ENCODE measurements around the gene INSR.

The INSR gene

DNA sequence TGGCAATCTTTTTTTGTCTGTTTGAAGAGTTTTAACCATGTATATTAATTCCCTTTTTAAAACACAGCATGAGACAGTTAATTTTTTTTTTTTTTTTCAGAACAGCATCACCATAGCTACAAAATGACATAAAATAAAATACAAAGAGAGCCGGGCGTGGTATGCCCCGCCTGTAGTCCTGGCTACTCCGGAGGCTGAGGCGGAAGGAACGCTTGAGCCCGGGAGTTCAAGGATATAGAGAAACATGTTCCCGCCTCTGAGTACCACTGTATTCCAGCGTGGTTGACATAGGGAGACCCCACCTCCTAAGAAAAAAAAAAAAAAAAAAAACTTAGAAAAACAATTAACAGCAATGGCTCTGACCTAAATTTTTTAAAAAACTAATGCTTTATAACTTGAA is 10.0 kb upstream of the INSR start:
- Histone ChIP-seq H3K4me1 (ENCODE audit: control insufficient read depth, insufficient read depth, low read length) (no peaks in the 10 kb centered on the region), H3K36me3 (ENCODE audit: control insufficient read depth in 2 of 2, insufficient read depth in 1 of 2, low read length in 2 of 2) (no peaks in the 10 kb centered on the region), H3K4me3 (ENCODE audit: low read depth, low read length) (no peak overlapping the region), H3K9me3 (ENCODE audit: control insufficient read depth, insufficient read depth, low read depth, low read length) (no peaks in the 10 kb centered on the region), H3K27ac (ENCODE audit: extremely low read depth, low read depth, low read length) (no peak overlapping the region)
- ChIA-PET POLR2A (no interaction called here), CTCF (interaction anchor here (0.7 kb wide), 1 partner anchor 98 kb away, joined by 5 read pairs; no protein-coding TSS in a partner anchor)
- TF ChIP-seq TSHZ1 (tag by site-specific recombination; IDR thresholded peaks at IDR 0.05; ENCODE audit: borderline replicate concordance) = no peak

- H3K27ac ChIP-seq (ENCODE audit: extremely low read depth, low read depth, low read length) = no peak overlapping the region
- ChIA-PET POLR2A (no interaction called here), CTCF (interaction anchor here (0.7 kb wide), 1 partner anchor 98 kb away, joined by 5 read pairs; no protein-coding TSS in a partner anchor)
- no peaks in the 10 kb centered on the region for H3K4me1 ChIP-seq (ENCODE audit: control insufficient read depth, insufficient read depth, low read length)
- H3K4me3 ChIP-seq (ENCODE audit: low read depth, low read length) = no peak overlapping the region
- no peaks in the 10 kb centered on the region for H3K36me3 ChIP-seq (ENCODE audit: control insufficient read depth in 2 of 2, insufficient read depth in 1 of 2, low read length in 2 of 2)
- TF ChIP-seq ZNF785 (tag by site-specific recombination; IDR thresholded peaks at IDR 0.05) = no peak
- TF ChIP-seq, protein P1, sequence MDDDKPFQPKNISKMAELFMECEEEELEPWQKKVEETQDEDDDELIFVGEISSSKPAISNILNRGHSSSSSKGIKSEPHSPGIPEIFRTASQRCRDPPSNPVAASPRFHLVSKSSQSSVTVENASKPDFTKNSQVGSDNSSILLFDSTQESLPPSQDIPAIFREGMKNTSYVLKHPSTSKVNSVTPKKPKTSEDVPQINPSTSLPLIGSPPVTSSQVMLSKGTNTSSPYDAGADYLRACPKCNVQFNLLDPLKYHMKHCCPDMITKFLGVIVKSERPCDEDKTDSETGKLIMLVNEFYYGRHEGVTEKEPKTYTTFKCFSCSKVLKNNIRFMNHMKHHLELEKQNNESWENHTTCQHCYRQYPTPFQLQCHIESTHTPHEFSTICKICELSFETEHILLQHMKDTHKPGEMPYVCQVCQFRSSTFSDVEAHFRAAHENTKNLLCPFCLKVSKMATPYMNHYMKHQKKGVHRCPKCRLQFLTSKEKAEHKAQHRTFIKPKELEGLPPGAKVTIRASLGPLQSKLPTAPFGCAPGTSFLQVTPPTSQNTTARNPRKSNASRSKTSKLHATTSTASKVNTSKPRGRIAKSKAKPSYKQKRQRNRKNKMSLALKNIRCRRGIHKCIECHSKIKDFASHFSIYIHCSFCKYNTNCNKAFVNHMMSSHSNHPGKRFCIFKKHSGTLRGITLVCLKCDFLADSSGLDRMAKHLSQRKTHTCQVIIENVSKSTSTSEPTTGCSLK (tag by site-specific recombination; IDR thresholded peaks at IDR 0.05) = no peak
- no peak for TF ChIP-seq REST (tag by site-specific recombination; IDR thresholded peaks at IDR 0.05)
- no peak for TF ChIP-seq PRDM4 (tag by site-specific recombination; IDR thresholded peaks at IDR 0.05)
- no peak for TF ChIP-seq ZNF596 (tag by site-specific recombination; IDR thresholded peaks at IDR 0.05)
- TF ChIP-seq ZNF394 (tag by site-specific recombination; IDR thresholded peaks at IDR 0.05; ENCODE audit: borderline replicate concordance) = no peak
- TF ChIP-seq RBAK (tag by site-specific recombination; IDR thresholded peaks at IDR 0.05) = no peak
- TF ChIP-seq KLF16 (tag by site-specific recombination; IDR thresholded peaks at IDR 0.05) = no peak
- TF ChIP-seq HOXD13 (CRISPR knock-in tag; IDR thresholded peaks at IDR 0.05; ENCODE audit: borderline replicate concordance) = no peak
- TF ChIP-seq SALL2 (tag by site-specific recombination; IDR thresholded peaks at IDR 0.05; ENCODE audit: borderline replicate concordance) = no peak
- TF ChIP-seq, protein P2, sequence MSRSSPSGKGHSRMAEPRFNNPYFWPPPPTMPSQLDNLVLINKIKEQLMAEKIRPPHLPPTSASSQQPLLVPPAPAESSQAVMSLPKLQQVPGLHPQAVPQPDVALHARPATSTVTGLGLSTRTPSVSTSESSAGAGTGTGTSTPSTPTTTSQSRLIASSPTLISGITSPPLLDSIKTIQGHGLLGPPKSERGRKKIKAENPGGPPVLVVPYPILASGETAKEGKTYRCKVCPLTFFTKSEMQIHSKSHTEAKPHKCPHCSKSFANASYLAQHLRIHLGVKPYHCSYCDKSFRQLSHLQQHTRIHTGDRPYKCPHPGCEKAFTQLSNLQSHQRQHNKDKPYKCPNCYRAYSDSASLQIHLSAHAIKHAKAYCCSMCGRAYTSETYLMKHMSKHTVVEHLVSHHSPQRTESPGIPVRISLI (tag by site-specific recombination; IDR thresholded peaks at IDR 0.05) = no peak
- no peak for TF ChIP-seq PRDM10 (tag by site-specific recombination; IDR thresholded peaks at IDR 0.05)
- TF ChIP-seq ZNF311 (tag by site-specific recombination; IDR thresholded peaks at IDR 0.05; ENCODE audit: borderline replicate concordance) = no peak
- no peak for TF ChIP-seq GLI2 (tag by site-specific recombination; IDR thresholded peaks at IDR 0.05; ENCODE audit: borderline replicate concordance, low read depth)
- TF ChIP-seq ZBTB1 (tag by site-specific recombination; IDR thresholded peaks at IDR 0.05) = no peak
- no peak for TF ChIP-seq ZNF830 (tag by site-specific recombination; IDR thresholded peaks at IDR 0.05; ENCODE audit: low read depth)
- no peaks in the 10 kb centered on the region for H3K9me3 ChIP-seq (ENCODE audit: control insufficient read depth, insufficient read depth, low read depth, low read length)
Measured at GRCh38 chr19:7303470-7303869, 9.3 kb upstream of the INSR start.
